ENCODE results near the gene ADCY2.

ADCY2 gene

DNA sequence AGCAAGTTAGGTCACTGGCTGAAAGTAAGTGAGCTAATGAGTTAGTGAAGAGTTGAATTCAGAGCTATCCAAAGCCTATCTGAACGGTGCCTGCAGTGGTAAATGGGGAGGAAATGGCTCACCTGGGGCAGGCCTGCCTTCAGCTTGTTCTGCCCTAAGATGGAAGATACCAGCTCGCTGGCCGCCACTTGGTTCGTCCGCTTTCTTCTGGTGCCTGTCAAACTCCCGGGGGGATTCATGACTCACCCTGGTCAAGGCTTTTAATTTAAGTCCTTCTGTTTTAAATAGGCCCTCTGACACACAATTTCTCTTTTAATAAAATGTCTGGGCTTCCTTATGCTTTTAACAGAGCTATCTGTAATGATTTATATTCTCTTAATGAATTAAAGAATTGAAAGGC is 376.2 kb downstream of the ADCY2 start:
- in situ Hi-C loops (cut with MboI; ENCODE audit: low sequenced_read_pairs), result no loop called here

DNA sequence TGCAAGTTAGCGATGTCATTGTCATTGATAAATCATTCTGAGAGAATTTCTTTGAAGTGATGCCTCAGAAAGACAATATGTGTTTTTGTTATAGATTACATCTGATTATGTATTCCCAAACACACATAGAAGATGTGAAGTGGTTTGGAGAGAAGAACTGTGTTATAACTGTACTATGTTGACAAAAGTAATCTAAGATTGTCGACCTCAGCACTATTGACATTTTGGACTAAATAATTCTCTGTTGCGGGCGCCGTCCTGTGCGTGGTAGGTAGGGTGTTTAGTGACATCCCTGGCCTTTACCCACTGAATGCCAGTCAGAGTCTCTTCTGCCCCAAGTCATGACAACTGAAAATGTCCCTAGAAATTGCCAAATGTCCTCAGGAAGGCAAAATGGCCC is 377.2 kb downstream of the ADCY2 start:
- in situ Hi-C loops (cut with MboI; ENCODE audit: low sequenced_read_pairs), result no loop called here

DNA sequence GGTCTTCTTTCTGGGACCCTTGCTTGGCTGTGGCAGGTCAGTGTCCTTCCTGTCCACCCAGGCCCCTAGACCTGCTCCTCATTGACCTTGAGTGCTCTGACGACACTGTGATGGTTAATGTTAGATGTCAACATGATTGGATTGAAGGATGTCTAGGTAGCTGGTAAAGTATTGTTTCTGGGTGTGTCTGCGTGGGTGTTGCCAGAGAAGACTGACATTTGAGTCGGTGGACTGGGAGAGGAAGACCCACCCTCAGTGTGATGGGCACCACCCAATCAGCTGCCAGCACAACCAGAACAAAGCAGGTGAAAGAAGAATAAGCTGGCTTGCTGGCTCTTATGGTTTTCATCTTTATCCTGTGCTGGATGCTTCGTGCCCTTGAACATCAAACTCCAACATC is 380.5 kb downstream of the ADCY2 start:
- in situ Hi-C loops (cut with MboI; ENCODE audit: low sequenced_read_pairs), result no loop called here

DNA sequence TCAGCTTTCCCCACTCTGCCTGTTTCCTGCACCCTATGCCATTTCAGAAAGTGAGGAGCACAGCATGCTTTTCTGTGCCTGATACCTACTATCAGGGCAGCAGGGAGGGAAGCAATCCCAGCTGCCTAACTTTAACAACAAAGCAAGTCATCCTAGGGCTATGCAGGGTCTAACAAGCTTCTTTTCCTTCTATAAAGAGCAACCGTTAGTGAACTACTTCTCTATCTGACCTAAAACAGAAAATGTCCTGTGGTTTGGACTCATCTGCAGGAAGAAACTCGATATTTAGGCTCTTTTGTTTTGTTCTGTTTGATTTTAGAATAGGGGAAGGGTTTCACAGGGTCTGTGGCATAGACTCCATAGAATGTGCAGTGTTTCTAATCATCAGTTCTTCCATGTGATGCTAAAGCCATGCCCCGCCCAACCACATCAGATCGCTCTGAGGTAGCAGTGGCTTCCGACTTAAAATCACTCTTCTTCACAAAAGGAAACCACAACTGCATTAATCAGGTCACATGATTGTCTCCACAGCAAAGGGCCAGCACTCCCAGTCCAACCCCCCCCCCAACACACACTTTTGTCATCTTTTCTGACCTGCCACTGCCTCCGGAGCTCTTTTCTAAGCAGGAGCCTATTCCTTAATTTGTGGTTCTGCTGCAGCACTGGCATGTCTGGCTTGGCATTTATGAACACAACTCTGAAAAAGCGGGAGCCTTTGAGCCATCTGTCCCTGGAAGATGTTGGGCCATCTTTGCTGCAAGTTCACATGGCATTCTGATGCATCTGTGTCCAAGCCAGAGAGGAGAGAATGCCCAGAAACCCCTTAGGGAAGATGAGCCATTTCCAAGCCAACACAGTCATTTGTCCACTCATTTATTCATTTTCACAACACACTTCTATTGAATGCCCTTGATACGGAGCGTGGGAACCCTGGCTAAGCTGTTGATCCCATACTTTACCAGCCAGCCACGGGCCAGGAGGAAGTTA is 383.4 kb downstream of the ADCY2 start:
- in situ Hi-C loops (cut with MboI; ENCODE audit: low sequenced_read_pairs), result no loop called here

DNA sequence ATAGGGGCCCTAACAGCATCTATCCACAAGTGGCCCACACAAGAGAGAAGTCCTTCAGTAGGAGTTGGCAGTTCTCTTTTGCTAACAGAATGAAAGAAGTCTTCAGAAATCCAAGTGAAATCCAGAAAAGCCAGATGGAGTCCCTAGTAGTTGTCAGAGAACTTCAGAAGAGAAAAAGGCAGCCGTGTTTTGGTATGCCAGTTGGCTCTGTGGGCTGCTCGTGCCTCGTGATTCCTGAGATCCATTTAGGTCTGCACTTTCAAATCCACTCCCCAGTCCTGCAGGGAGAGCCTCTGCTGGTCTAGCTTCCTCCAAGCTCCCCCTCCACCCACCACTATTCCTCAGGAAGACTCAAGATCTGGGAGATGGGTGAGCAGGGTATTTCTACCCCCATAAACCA is 386.0 kb downstream of the ADCY2 start:
- in situ Hi-C loops (cut with MboI; ENCODE audit: low sequenced_read_pairs), result no loop called here

DNA sequence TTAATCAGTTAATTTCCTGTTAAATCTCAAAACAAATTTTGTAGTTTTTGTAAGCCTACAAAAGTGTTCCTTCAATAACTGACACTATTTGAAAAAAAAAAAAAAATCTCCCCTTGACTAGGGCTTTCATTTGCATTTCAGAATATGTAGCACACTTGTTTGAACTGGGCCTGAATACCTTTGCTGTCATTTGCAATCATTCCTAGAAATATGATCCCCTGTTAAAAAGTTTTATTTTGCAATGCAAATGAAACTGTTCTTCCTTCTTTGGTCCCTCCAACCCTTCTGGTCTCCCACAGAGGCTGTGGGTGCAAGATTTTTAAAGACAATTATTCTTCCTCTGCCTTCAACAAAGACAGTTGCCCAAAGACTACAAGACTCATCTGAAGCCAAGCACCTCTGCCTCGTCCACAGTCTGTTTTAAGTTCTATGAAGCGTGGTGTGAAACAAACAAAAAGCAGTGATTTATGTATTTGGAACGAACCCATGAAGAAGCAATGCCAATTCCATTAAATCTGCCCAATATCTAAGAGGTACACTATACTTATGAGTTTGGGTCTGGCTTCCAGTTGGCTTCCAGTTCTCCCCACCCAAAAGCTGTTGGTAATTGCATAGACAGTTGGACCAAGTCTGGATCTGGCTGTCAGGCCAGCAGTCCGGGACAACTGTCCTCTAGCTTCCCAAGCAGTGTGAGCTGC is 388.9 kb downstream of the ADCY2 start:
- in situ Hi-C loops (cut with MboI; ENCODE audit: low sequenced_read_pairs), result no loop called here

DNA sequence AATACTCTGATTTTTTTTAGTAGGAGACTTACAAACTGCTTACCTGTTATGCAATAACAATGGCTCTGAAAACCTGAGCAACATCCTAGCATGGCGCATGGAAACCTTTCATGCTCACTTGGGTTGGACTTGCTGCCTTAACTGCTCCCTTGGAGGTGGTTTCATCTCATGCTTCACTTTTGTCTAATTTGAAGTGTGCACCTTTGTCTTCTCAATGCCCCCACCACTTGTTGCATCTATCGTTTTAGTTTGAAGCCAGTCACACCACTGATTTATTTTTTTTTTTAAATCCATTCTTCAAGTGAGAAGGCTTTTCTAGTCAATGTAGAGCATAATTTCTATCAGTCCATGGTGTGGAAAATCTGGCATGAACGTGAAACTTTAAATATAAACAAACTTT is 391.8 kb downstream of the ADCY2 start:
- in situ Hi-C loops (cut with MboI; ENCODE audit: low sequenced_read_pairs), result no loop called here

DNA sequence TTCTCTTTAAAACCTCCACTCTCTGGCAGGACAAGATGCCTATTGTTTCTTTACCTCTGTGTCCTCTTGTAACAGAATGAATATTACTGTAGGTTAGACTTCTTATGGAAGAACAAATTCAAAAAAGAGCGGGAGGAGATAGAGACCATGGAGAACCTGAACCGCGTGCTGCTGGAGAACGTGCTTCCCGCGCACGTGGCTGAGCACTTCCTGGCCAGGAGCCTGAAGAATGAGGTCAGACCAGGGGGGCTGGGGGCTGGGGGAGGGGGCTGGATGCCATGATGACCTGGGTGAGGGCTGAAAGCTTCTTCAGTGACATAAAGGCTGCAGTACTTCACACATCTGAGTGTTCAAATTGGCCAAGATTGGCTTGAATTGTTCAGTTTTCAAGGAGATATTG is 393.6 kb downstream of the ADCY2 start:
- in situ Hi-C loops (cut with MboI; ENCODE audit: low sequenced_read_pairs), result no loop called here

DNA sequence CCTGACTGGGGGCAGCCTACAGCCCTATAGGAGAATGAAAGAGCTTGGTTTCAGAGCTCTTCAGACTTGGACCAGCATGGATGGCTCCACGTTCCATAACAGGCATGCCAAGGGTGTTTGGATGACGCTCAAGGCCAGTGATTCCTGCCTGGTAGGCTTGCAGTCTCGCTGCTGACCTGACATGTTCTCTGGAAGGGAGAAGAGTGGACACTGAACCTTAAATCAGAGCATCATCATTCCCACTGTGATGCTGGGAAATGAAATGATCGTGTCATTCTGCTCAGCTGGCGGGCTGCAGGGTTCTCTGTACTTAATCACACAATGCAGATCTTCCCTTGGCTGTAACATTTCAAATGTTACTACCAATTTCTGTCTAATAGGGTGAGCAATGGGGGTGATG is 398.0 kb downstream of the ADCY2 start:
- in situ Hi-C loops (cut with MboI; ENCODE audit: low sequenced_read_pairs), result no loop called here

DNA sequence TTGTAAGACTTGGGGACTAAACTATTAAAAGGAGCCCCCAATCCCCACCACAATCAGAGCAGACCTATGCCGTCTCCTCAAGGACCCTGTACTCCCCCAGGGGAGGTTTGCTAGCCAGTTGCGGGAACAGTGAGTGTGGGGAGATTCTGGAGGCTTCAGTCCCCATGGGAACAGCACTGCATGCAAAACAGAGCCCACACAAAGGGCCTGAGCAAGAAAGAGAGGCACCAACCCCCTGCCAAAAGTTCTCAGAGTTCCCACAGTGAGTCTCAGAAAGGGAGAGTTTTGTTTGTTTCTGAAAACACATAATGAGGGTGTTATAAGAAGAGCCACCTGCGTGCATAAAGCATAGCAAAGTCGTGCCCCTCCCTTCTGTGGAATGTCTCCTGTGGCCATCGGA is 398.4 kb downstream of the ADCY2 start:
- in situ Hi-C loops (cut with MboI; ENCODE audit: low sequenced_read_pairs), result no loop called here

DNA sequence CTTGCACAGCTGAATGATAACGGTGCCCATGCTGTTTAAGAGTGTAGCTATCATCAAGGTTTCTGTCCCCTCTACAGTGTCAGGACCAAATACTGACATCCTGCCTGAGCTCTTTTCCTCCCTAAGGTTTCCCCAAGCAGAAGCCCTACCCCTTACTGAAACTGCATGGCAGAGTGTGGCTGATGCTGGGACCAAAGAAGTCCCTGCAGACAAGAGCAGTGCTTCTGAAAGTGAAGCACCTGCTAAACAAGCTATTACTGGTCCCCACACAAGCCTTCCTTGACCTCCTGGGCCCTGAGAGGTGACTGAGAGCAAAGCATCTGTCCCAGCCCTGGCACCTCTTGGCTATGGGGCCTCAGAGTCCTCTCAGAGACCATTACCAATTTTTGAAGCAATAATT is 398.9 kb downstream of the ADCY2 start:
- in situ Hi-C loops (cut with MboI; ENCODE audit: low sequenced_read_pairs), result no loop called here

DNA sequence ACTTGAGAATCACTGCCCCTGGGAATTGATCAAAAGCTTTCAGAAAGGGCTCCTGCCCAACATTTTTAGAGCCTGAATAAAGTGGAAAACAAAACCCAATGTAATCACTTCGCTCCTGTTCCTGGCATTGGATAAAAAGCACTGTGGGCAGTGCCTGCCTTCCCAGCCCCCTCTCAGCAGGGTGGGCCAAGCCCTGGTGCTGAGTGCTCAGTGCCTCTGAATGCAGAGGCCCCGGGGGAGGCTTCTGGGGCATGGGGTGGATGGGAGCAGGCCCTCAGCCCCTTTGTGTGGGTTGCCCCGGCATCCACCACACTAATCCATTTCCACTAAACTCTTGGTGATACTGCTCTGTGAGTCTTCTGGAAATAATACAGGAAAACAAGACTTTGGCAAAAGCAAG is 399.4 kb downstream of the ADCY2 start:
- in situ Hi-C loops (cut with MboI; ENCODE audit: low sequenced_read_pairs), result no loop called here

DNA sequence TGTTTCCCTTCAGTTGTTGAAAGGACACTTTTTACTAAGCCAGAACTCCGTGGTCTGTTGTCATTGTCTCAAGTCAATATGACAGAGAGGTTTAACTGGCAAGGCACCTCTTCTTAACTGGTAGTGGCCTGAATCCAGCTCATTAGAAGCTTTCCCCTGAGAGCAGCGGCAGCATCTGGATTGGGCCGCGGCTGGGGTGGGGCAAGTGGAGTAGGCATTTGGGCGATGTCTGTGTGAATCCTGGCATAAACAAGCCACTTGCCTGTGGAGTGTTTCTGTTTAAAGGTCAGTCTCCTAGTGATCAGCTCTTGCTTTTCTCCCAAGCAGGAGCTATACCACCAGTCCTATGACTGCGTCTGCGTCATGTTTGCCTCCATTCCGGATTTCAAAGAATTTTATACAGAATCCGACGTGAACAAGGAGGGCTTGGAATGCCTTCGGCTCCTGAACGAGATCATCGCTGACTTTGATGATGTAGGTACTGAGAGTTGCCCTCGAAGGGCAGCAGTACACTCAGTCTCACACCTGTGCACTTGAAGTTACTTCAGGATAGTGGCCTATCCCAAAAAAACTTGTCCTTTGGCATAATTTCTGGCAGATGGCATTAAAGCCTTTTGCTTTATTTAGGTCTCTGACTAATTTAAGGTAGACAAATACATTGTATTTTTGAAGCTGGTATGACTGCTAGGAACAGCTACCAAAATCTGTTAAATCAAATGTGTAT is 406.1 kb downstream of the ADCY2 start:
- in situ Hi-C loops (cut with MboI; ENCODE audit: low sequenced_read_pairs), result no loop called here

DNA sequence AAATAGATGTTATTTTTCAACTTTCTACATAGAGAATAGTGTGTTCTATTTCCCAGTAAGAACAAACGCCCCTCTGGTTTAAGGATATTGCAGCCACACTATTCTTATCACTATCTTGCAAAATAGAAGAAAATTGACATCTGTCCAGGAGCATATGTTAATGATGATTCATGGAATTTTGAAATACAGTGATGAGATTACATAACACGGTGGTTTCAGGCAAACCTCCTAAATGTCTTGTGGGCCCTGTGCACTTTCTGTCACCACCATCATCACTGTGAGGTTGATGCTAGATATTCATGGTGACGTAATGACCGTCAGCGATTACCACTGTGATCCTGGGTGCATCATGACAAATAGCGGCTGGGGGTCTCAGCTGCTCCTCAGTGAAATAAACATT is 406.9 kb downstream of the ADCY2 start:
- in situ Hi-C loops (cut with MboI; ENCODE audit: low sequenced_read_pairs), result no loop called here

DNA sequence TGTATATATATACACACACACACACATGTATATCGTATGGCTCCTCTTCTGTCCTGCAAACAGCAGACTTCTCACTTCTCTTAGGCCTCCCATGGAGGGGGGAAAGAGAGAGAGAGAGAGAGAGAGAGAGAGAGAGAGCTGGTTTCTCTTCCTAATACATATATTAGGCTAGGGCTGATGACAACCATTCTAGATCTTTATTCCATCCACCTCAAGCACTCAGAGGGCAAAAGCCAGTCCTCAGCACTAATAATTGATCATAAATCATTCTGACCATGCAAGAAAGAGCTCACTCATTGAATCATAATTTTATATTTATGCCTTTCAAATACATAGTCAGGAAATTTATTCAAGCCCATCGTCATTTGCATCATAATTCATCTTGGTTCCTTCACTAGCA is 408.0 kb downstream of the ADCY2 start:
- in situ Hi-C loops (cut with MboI; ENCODE audit: low sequenced_read_pairs), result no loop called here

DNA sequence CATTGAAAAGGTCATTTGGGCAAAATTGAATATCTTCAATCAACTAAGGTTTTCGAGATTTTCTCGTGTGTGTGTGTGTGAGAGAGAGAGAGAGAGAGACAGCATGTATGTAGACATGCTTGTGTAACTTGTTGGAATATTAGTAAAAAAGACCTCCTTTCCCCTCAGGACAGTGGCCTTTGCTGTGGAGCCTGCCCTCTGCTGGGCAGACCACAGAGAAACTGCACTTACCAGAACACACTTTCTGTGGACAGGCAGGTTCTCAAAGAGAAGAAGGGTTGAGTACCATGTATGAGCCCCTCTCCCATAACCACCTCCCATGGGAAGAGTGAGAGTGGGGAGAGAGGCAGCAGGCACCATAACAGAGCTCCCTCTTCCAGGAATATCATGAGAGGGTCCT is 409.4 kb downstream of the ADCY2 start:
- in situ Hi-C loops (cut with MboI; ENCODE audit: low sequenced_read_pairs), result no loop called here

DNA sequence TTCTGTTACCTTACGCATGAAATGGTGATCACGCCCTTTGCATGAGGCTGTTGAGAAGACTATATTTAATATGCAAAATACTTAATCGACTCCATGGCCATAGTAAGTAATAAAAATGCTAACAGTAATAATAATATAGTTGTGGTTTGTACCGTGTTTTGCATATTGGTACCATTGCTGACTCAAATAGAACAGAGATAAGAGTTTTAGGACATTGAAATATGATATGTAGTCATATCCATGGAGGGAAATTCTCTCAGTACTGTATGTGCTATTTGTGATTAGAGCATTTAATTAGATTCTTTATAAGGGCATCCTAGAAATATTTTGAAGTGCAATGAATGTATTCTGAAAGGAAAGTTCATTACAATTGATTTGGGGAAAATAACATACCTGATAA is 413.1 kb downstream of the ADCY2 start:
- in situ Hi-C loops (cut with MboI; ENCODE audit: low sequenced_read_pairs), result no loop called here

DNA sequence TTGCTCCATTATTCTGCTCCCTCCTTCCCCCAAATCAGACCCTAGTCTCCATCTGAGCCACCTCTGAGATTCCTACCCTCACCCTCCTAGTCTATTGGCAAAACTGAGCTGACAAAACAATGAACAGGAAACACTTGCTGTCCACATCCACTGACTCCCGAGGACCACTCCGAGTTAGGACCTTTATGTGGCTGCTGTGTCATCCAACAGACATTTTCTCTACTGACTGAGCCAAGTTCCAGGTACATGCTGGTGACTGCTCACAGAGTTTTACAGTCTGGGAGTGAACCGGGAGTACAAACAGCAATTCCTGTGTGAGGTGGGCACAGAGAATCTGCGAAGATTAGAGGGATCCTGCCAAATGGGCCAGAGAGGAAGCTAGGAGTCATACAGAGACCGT is 415.8 kb downstream of the ADCY2 start:
- in situ Hi-C loops (cut with MboI; ENCODE audit: low sequenced_read_pairs), result no loop called here

DNA sequence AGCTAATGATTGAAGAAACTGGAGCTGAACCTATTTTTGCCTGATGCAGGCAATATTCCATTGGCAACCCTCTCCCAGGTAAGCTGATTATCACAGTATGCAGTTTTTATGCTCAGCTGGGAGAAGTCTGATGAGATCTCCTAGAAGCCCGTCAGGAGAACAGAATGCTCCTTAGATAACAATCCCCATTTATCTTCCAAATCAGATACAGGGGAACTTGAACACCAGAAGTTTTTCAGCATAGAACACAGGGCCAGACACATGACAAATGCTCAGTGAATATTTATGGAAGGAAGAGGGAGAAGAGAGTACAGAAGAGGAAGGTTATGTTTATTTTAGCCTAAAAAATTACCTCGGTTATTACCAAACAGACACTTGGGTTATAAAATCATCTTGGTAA is 417.1 kb downstream of the ADCY2 start:
- in situ Hi-C loops (cut with MboI; ENCODE audit: low sequenced_read_pairs), result no loop called here

DNA sequence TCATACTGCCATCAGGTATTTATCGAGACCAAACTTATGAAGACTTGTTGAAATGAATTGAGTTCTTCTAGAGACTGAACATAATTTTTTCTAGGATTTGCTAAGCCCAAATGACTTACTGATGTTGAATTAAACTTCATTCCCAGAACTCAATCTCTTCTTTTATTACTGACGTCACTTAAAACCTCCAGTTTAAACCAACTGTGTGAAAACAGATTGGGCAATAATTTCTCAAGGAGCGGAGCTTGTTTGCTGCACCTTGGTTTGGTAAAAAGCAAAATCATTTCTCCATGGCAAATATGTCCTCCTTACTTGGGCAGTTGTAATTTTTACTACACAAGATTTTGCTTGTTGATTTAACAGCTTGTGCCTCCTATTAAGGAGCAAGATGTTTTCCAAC is 417.6 kb downstream of the ADCY2 start:
- in situ Hi-C loops (cut with MboI; ENCODE audit: low sequenced_read_pairs), result no loop called here

DNA sequence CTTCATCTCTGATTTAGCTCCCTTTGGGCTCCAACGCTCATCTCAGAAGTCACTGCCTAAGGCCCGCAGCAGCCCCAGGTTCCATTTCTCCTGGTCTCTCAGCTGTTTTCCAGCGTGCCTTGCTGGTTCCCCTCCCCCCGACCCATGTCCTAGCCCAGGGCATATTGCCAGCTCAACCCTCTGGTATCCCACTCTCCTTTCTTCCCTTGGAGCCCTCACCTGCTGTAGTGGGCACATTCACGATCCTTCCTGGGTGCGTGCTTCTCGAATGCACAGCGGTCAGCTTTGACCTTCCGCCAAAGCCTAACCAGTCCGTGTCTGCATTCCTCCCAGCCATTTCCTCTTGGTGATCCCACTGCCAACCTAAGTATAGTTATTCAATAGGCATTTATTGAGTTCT is 418.9 kb downstream of the ADCY2 start:
- in situ Hi-C loops (cut with MboI; ENCODE audit: low sequenced_read_pairs), result no loop called here
